Stomach (tissue), 4 donors: ENCODE measurements around the gene ZFP92.

Source experiments
- POLR2A ChIP-seq, 4 donors: fragments of 450-650 bp; IDR thresholded peaks; one replicate each; pipeline ENCODE4 v1.6.1; 2016; ENCODE audit warnings: antibody characterized with exemption in 4 of 4, control low read depth in 2 of 4, mild to moderate bottlenecking in 1 of 4, moderate library complexity in 1 of 4
- POLR2AphosphoS5 ChIP-seq, 3 donors: sonication (generic); formaldehyde crosslinking; IDR thresholded peaks; one replicate each; pipeline ENCODE4 v1.6.1; 2016; ENCODE audit warnings: antibody characterized with exemption in 3 of 3

GRCh38 chrX:153386097-153386496, 25.2 kb upstream of the ZFP92 start:
- TF ChIP-seq POLR2AphosphoS5 (IDR thresholded peaks at IDR 0.05) (no peak), POLR2A (IDR thresholded peaks at IDR 0.05) (no peak)
